Tibial artery (tissue), 4 donors: ENCODE measurements around the gene ITGB1.

Experiments
- DNase-seq, 2 donors: peaks; one replicate each; pipeline ENCODE4 v3.0.0-alpha.2; 2019
- H3K27ac ChIP-seq, 2 donors: fragments of 200-600 bp; sonication (generic) in 1 of 2; 1 replicate in 1 of 2; 2 replicates in 1 of 2; pipeline ENCODE4 v1.5.1; 2018 to 2019; ENCODE audit warnings: mild to moderate bottlenecking in 1 of 2
- H3K27me3 ChIP-seq, 2 donors: fragments of 200-600 bp; sonication (generic) in 1 of 2; one replicate each; pipeline versions ENCODE4 v1.5.1 to v1.6.0; 2016 to 2019
- H3K36me3 ChIP-seq, 3 donors: fragments of 200-600 bp; sonication (generic) in 2 of 3; one replicate each; pipeline ENCODE4 v1.5.1; 2016 to 2019; ENCODE audit warnings: mild to moderate bottlenecking in 2 of 3
- H3K4me1 ChIP-seq, 4 donors: fragments of 200-600 bp; sonication (generic) in 2 of 4; 1 replicate in 3 of 4; 2 replicates in 1 of 4; pipeline ENCODE4 v1.5.1; 2016 to 2019
- H3K4me3 ChIP-seq, 2 donors: fragments of 200-600 bp; sonication (generic) in 1 of 2; 1 replicate in 1 of 2; 2 replicates in 1 of 2; pipeline ENCODE4 v1.5.1; 2018 to 2019; ENCODE audit warnings: mild to moderate bottlenecking in 2 of 2
- H3K9me3 ChIP-seq, 3 donors: fragments of 200-600 bp; sonication (generic) in 1 of 3; one replicate each; pipeline ENCODE4 v1.5.1; 2016 to 2019
- intact Hi-C: fragments of 100-400 bp; cut with DNase I; formaldehyde crosslinking; loops from one replicate; pipeline ENCODE4 v1.15.0; 2023; ENCODE audit warnings: low total_unique reads
- TF ChIP-seq, protein P1 (sequence below), 2 experiments: fragments of 200-600 bp in 1 of 2; fragments of 450-650 bp in 1 of 2; IDR thresholded peaks; one replicate each; pipeline ENCODE4 v1.5.1; 2017 to 2019; ENCODE audit warnings: antibody characterized with exemption in 2 of 2, mild to moderate bottlenecking in 1 of 2, moderate library complexity in 1 of 2

Gene ITGB1

DNA sequence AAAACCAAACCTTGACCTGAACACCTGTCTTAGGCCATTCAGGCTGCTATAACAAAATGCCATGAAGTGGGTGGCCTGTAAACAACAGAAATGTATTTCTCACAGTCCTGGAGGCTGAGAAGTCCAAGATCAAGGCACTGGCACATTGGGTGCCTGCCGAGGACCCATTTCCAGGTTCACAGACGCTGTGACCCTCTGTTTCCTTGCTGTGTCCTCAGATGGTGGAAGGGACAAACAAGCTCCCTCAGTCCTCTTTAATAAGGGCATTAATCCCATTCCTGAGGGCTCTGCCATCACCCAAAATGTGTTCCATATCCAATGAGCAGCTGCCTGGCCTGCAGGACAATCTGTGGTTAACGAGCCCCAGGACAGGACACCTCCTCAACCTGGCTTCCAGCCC, 67.6 kb downstream of the ITGB1 start:
- DNase-seq = no peak
- Histone ChIP-seq H3K27me3 (no peaks in the 10 kb centered on the region), H3K36me3 (no peaks in the 10 kb centered on the region), H3K4me1 (no peaks in the 10 kb centered on the region), H3K9me3 (no peaks in the 10 kb centered on the region), H3K27ac (no peak overlapping the region), H3K4me3 (no peak overlapping the region)
- TF ChIP-seq, protein P1, sequence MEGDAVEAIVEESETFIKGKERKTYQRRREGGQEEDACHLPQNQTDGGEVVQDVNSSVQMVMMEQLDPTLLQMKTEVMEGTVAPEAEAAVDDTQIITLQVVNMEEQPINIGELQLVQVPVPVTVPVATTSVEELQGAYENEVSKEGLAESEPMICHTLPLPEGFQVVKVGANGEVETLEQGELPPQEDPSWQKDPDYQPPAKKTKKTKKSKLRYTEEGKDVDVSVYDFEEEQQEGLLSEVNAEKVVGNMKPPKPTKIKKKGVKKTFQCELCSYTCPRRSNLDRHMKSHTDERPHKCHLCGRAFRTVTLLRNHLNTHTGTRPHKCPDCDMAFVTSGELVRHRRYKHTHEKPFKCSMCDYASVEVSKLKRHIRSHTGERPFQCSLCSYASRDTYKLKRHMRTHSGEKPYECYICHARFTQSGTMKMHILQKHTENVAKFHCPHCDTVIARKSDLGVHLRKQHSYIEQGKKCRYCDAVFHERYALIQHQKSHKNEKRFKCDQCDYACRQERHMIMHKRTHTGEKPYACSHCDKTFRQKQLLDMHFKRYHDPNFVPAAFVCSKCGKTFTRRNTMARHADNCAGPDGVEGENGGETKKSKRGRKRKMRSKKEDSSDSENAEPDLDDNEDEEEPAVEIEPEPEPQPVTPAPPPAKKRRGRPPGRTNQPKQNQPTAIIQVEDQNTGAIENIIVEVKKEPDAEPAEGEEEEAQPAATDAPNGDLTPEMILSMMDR (IDR thresholded peaks at IDR 0.05) = no peak
- intact Hi-C loops = no loop called here

DNA sequence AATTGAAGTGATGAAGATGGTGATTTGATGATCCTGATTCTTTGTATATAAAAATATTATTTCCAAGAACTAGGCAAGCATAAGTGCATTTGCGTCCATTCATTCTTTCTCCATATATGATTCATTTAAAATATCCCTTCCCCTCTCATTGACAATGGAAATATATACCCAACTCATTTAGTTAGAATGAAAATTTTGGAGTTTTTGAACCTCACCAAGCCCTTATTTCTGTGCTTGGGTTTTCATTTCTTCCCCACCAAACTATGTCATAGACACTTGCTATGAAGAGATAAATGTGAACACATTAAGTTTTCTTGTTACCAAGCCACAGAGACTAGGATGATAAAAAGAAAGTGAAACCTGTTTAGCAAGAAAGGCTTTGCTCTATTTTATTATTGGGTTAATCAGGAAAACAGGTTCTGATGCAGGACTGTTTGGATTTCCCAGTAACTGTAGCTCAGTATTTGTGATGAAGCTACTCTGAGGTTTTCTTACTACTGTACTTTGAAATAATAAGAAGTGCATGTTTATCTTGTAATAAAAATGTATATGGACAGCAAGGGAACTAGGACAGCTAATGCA, 68.3 kb downstream of the ITGB1 start:
- TF ChIP-seq, protein P1 (IDR thresholded peaks at IDR 0.05) = no peak
- DNase-seq = no peak
- Histone ChIP-seq H3K9me3 (no peaks in the 10 kb centered on the region), H3K4me1 (no peaks in the 10 kb centered on the region), H3K27me3 (no peaks in the 10 kb centered on the region), H3K36me3 (no peaks in the 10 kb centered on the region), H3K4me3 (no peak overlapping the region), H3K27ac (no peak overlapping the region)
- intact Hi-C loops = no loop called here

DNA sequence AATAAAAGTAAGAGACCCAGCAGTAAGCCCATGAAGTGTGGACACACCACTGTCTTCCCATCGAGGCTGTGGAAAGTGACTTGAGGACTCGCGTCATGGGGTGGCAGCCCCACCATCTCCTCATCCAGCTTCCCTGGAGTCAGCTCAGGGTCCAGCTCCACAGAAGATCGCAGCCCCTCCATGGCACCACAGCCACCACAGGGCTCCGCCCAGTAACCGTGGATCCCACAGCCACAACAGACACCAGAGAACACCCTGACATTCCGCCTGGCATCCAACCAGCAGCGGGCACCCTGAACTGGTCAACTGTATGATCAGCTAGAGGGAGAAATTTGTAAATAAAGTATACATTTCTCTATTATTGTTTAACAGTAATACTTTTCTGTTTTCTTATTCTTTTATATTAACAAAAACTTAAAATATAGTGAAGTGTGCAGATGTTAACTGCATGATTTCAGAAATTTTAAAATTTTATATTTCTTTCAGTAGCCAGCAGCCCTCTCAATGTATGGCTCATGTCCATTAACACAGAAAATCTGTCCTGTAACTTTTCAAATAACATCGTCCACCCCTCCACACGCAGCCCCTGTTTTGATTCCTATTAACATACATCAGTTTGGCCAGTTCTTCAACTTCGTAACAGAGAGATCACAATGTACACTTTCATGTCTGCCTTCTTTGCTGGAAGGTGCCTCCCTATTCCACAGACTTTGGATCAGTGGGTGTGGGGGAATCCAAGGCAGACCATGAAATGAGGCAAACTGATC, 69.7 kb downstream of the ITGB1 start:
- Histone ChIP-seq H3K4me3 (no peak overlapping the region), H3K36me3 (no peaks in the 10 kb centered on the region), H3K4me1 (no peaks in the 10 kb centered on the region), H3K27ac (no peak overlapping the region), H3K9me3 (no peaks in the 10 kb centered on the region), H3K27me3 (no peaks in the 10 kb centered on the region)
- intact Hi-C loops = no loop called here
- no peak for DNase-seq
- TF ChIP-seq, protein P1 (IDR thresholded peaks at IDR 0.05) = no peak

DNA sequence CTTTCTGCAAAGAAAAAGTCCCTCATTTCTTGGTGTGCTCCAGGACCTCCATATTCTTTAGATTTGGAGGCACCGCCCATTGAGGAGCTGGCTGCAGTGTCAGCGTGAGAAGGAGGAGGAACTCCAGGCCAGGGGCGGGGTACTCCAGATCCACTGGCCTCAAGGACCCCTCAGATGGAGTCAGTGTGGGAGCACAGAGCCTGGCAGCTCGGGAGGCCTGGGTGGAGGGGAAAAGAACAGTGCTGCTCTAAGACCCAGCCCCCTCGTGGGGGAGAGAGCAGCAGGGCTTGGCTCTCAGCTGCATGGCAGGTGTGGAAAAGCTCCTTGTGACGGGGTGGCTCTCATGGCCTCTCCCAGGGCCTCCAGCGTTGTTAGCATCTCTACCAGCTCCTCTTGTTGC, 70.5 kb downstream of the ITGB1 start:
- no peak overlapping the region for H3K27ac ChIP-seq
- H3K27me3 ChIP-seq = no peaks in the 10 kb centered on the region
- no peak for DNase-seq
- H3K9me3 ChIP-seq = no peaks in the 10 kb centered on the region
- H3K4me3 ChIP-seq = no peak overlapping the region
- no peaks in the 10 kb centered on the region for H3K4me1 ChIP-seq
- no peaks in the 10 kb centered on the region for H3K36me3 ChIP-seq
- intact Hi-C loops = no loop called here
- TF ChIP-seq, protein P1 (IDR thresholded peaks at IDR 0.05) = no peak

DNA sequence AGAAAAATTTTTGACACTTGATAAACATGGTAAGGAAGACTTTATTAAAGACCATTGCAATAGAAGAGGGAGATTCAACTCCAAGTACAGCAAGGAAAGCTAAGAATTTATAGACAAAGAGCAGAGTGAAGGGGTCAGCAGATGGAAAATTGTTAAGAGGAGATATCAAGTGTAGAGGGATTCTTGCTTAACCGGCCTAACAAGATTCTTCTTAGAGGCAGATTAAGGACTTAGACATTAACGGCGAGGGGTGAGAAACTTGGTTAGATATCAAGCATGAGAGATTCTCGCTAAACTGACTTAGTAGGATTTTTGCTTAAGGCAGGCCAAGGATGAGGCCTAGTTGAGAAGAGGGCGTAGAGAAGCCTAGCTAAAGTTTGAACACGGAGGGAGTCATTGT, 76.0 kb downstream of the ITGB1 start:
- Histone ChIP-seq H3K27ac (no peak overlapping the region), H3K27me3 (no peaks in the 10 kb centered on the region), H3K9me3 (no peaks in the 10 kb centered on the region), H3K4me3 (no peak overlapping the region), H3K36me3 (no peaks in the 10 kb centered on the region), H3K4me1 (no peaks in the 10 kb centered on the region)
- intact Hi-C loops = no loop called here
- no peak for DNase-seq
- TF ChIP-seq, protein P1 (IDR thresholded peaks at IDR 0.05) = no peak
